ENCODE results near the gene OLFM3. TPM values are rescaled to one million over a fixed set of nuclear protein-coding genes. Genes with fewer than 3 reads are reported as not detected.
A peak's percentile ranks its signal among the peaks of the same experiment; 100 is the strongest.

Gene OLFM3
- total RNA-seq, 1 experiment from 2014 or later, result 0.26 TPM

DNA sequence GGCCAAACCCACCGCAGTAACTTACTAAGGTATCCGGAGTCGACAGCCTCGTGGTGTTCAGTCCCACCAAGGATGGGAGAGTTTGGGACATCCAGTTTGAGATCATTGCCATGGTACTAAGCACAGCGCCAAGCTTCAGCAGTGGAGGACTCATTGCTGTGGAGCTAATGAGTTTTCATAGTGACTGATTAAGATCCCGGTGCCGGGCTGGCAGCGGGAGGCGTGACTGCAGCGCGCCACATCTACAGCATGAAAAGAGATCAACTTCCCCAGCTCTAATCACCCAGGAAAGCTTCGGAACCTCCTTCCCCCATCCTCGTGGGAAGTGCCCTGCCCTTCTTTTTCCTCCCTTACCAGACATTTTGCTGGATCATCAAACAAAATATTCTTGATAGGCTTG, 149.9 kb downstream of the OLFM3 start:
- Histone ChIP-seq H3K27me3 (ENCODE audit: insufficient read depth, low read length) (no peaks in the 10 kb centered on the region), H3K56ac (ENCODE audit: insufficient read length, low read depth, low read length) (peak overlapping the region; percentile 6), H3T11ph (ENCODE audit: low read length) (no peak overlapping the region), H3K18ac (ENCODE audit: insufficient read length, low read depth, low read length) (peak overlapping the region; percentile 84), H3K9ac (ENCODE audit: extremely low read depth, insufficient read length, low read length) (peak overlapping the region; percentile 73), H2BK20ac (ENCODE audit: low read depth, low read length, poor library complexity, severe bottlenecking) (no peak overlapping the region), H4K8ac (replicated peaks; ENCODE audit: insufficient read length, low read depth, low read length) (no peak overlapping the region), H3K23ac (ENCODE audit: insufficient read length, low read depth, low read length) (no peak overlapping the region), H2BK120ac (ENCODE audit: low read depth, low read length, poor library complexity, severe bottlenecking) (no peak overlapping the region), H4K20me1 (ENCODE audit: control insufficient read depth, insufficient read depth, insufficient read length) (no peaks in the 10 kb centered on the region), H3K79me2 (ENCODE audit: insufficient read depth, low read length) (no peaks in the 10 kb centered on the region), H2BK12ac (ENCODE audit: insufficient read length, low read depth, low read length) (no peak overlapping the region), H2BK5ac (ENCODE audit: insufficient read length, low read length) (no peak overlapping the region), H2AFZ (ENCODE audit: low read length) (peak overlapping the region; percentile 86), H2BK15ac (ENCODE audit: low read depth, low read length) (no peak overlapping the region), H4K5ac (ENCODE audit: insufficient read length, low read depth, low read length) (no peak overlapping the region), H3K4me2 (ENCODE audit: insufficient read depth, insufficient read length, low read length) (peak overlapping the region; percentile 84), H3K4me1 (ENCODE audit: insufficient read depth, low read length) (no peaks in the 10 kb centered on the region; the same call in 1 of the 2 replicates), H3K27ac (ENCODE audit: insufficient read length, low read depth, low read length) (no peak overlapping the region), H3K4ac (ENCODE audit: low read depth, low read length) (no peak overlapping the region), H3K79me1 (ENCODE audit: insufficient read depth, low read depth, low read length, poor library complexity, severe bottlenecking) (no peaks in the 10 kb centered on the region), H3K14ac (ENCODE audit: insufficient read depth, low read length) (peak overlapping the region; percentile 90; the same call in 1 of the 2 replicates), H3K9me3 (ENCODE audit: control insufficient read depth, low read depth, low read length) (no peaks in the 10 kb centered on the region), H3K23me2 (ENCODE audit: insufficient read length, low read depth, low read length, poor library complexity, severe bottlenecking) (peaks cover 4% of the 10 kb centered on the region), H2AK5ac (ENCODE audit: insufficient read length, low read length) (no peak overlapping the region), H4K91ac (ENCODE audit: insufficient read length, low read depth, low read length) (no peak overlapping the region)
- Mint-ChIP-seq H3K27ac (peak overlapping the region in 2 of 3 experiments; percentile 45 to 65; a peak in 2 of 7 replicates), H3K36me3 (ENCODE audit: insufficient read depth in 1 of 3, low read depth in 3 of 3) (no peaks in the 10 kb centered on the region), H3K4me3 (peak overlapping the region; percentile 64 to 75), H3K27me3 (ENCODE audit: low read depth) (peaks cover 5% of the 10 kb centered on the region; the same call in 1 of the 2 replicates), H3K9me3 (no peaks in the 10 kb centered on the region; a peak in 1 of 5 replicates), H3K4me1 (peaks cover 33 to 44% of the 10 kb centered on the region in 2 experiments)
- WGBS (ENCODE audit: extremely low coverage, insufficient read length, low lambda C conversion rate), result no CpG with 5 or more reads among the region's 13 CpGs
- TF ChIP-seq, protein P1, sequence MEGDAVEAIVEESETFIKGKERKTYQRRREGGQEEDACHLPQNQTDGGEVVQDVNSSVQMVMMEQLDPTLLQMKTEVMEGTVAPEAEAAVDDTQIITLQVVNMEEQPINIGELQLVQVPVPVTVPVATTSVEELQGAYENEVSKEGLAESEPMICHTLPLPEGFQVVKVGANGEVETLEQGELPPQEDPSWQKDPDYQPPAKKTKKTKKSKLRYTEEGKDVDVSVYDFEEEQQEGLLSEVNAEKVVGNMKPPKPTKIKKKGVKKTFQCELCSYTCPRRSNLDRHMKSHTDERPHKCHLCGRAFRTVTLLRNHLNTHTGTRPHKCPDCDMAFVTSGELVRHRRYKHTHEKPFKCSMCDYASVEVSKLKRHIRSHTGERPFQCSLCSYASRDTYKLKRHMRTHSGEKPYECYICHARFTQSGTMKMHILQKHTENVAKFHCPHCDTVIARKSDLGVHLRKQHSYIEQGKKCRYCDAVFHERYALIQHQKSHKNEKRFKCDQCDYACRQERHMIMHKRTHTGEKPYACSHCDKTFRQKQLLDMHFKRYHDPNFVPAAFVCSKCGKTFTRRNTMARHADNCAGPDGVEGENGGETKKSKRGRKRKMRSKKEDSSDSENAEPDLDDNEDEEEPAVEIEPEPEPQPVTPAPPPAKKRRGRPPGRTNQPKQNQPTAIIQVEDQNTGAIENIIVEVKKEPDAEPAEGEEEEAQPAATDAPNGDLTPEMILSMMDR (conservative IDR thresholded peaks at IDR 0.05), result 0 out of 3 replicates have a peak, but pooled peaks have one; percentile 9
- peak; percentile 48 for DNase-seq
